Activated CD8-positive, alpha-beta memory T cell treated with anti-CD3 and anti-CD28 coated beads, Interleukin-2, amount 10 ng/mL, durations not matched to agents 7 days and 5 days (primary cell): ENCODE results near the gene MAX. TPM values are rescaled to one million over a fixed set of nuclear protein-coding genes. Genes with fewer than 3 reads are reported as not detected.
A peak's percentile ranks its signal among the peaks of the same experiment; 100 is the strongest.

Experiments
- ATAC-seq: fragments of 150-1000 bp; cut with Tn5 transposase; one replicate; pipeline ENCODE4 v1.10.0; 2021; ENCODE audit warnings: moderate library complexity
- CTCF ChIA-PET: fragments of 350-600 bp; sonication (Branson Sonifier 250); formaldehyde crosslinking; loops from one replicate; lab custom pipeline; 2021; ENCODE audit warnings: antibody characterized with exemption; lab: Charles Lee
- DNase-seq: peaks from one replicate; pipeline ENCODE4 v3.0.0-alpha.2; 2020
- H3K27ac Mint-ChIP-seq: one replicate; pipeline ENCODE4 v1.8.0; 2021; ENCODE audit warnings: mild to moderate bottlenecking, mixed read lengths
- H3K27me3 Mint-ChIP-seq: one replicate; pipeline ENCODE4 v1.8.0; 2021; ENCODE audit warnings: mixed read lengths
- H3K36me3 Mint-ChIP-seq: one replicate; pipeline ENCODE4 v1.8.0; 2021; ENCODE audit warnings: mild to moderate bottlenecking, mixed read lengths
- H3K4me1 Mint-ChIP-seq: one replicate; pipeline ENCODE4 v1.8.0; 2021; ENCODE audit warnings: mixed read lengths
- H3K4me3 Mint-ChIP-seq: one replicate; pipeline ENCODE4 v1.8.0; 2021; ENCODE audit warnings: mild to moderate bottlenecking, moderate library complexity, mixed read lengths
- H3K9me3 Mint-ChIP-seq: one replicate; pipeline ENCODE4 v1.8.0; 2022; ENCODE audit warnings: low read depth, mixed read lengths
- total RNA-seq, 2 experiments: library from RNA; stranded (reverse); gene quantifications; one replicate each; pipeline ENCODE4 v1.2.3, GENCODE V29; 2021

The MAX gene, protein sequence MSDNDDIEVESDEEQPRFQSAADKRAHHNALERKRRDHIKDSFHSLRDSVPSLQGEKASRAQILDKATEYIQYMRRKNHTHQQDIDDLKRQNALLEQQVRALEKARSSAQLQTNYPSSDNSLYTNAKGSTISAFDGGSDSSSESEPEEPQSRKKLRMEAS
- 100 to 1,000 TPM; 130 to 134 TPM for total RNA-seq

DNA sequence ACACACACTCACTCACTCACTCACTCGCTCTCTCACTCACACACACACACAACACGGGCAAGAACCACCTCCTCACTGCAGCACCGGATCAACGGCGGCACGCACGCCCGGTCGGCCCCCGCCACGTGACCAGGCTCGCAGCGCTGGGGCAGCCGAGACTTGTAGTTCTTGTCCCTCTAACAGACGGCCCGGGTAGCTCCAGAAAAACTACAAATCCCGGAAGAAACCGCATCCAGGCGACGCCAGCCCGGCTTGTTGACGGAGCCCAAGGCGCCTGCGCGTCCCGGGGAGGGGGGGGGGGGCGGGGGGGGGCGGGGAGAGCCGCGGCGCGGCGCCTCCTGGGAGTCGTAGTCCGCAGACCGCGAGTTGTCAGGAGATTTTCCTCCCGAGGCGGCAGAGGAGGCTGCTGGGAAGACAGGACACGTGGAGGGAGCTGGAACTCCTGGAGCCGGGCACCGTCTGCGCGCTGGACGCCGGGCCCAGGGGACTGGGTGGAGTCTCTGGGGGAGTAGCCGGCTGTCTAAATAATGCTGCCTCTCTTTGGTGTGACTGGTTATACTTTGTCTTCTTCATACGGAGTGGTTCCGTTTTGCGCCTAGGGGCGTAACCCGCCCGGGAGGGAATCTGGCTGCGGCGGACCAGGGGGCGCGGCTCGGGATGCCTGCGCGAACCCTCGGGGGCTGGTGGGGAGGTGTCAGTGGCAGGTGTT is at the start of gene MAX:
Gene MAX (minus strand): TSS at position 77 of the 709 bp plus-strand sequence. CDS start 178 bp downstream, outside the sequence.
- peak; percentile 91 for ATAC-seq
- Mint-ChIP-seq H3K27me3 (peaks cover 5% of the 10 kb centered on the region), H3K27ac (peak within 1 kb of the TSS; percentile 92), H3K9me3 (no peaks in the 10 kb centered on the region), H3K36me3 (peaks cover 23% of the 10 kb centered on the region), H3K4me1 (peaks cover 47% of the 10 kb centered on the region), H3K4me3 (peak within 1 kb of the TSS; percentile 91)
- CTCF ChIA-PET: interaction anchor here (0.7 to 1.2 kb wide), 3 partner anchors 26 to 108 kb away, joined by 3 read pairs; no protein-coding TSS in a partner anchor
- peak; percentile 99 for DNase-seq

DNA sequence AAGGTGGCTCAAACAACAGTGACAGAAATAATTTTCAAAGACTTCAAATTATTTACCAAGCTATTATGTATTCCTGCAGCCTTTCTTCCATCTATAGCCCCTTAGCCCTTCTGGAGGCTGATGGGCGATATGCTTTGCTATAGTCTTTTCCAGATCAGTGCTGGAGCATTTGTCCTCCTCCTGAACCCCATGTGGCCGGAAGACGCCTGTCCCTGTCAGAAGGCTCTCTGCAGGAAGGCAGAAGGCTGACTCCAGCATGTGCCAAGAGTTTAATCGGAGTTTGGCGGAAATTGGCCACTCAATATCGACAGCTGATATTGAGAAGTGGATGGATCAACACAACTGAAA is 49.3 kb upstream of the MAX start:
- Mint-ChIP-seq H3K36me3 (no peaks in the 10 kb centered on the region), H3K27me3 (peaks cover 3% of the 10 kb centered on the region), H3K9me3 (no peaks in the 10 kb centered on the region), H3K4me1 (peaks cover 2% of the 10 kb centered on the region), H3K27ac (no peak overlapping the region), H3K4me3 (no peak overlapping the region)
- CTCF ChIA-PET: no interaction called here
- DNase-seq (no peak), ATAC-seq (no peak)

DNA sequence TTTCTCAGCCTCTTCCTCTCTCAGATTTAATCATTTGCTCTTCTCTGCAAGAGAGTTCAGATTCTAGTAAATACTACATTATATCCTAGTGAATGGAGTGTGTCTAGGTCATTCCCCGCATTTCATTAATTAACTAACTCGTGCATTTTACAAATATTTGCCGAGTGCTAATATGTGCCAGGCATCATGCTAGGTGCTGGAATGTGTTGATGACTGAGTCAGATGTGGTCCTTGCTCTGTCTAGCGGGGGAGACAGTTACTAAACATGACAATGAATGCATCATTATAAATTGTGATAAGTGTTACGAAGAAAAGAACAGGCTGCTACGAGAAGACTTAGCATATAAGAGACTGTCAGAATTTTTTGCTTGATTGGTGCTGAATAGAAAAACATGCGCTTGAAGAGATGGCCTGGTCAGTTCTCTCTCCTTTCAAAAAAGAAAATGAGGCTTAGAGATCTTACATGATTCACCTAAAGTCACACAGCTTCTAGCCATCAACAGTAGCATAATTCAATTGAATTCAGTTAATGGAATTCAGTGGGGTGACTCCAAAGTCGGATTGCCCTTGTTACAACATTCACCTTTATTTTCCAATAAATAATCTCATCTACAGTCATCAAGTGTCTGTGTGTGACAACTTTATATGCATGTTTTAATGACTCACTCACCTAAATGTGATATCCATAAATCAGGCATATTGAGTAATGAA is 48.7 kb upstream of the MAX start:
- DNase-seq: no peak
- Mint-ChIP-seq H3K4me3 (no peak overlapping the region), H3K27ac (no peak overlapping the region), H3K4me1 (no peaks in the 10 kb centered on the region), H3K36me3 (no peaks in the 10 kb centered on the region), H3K27me3 (peaks cover 9% of the 10 kb centered on the region), H3K9me3 (no peaks in the 10 kb centered on the region)
- no peak for ATAC-seq
- CTCF ChIA-PET: interaction anchor here (0.6 kb wide), 1 partner anchor 184 kb away, joined by 4 read pairs; no protein-coding TSS in a partner anchor

DNA sequence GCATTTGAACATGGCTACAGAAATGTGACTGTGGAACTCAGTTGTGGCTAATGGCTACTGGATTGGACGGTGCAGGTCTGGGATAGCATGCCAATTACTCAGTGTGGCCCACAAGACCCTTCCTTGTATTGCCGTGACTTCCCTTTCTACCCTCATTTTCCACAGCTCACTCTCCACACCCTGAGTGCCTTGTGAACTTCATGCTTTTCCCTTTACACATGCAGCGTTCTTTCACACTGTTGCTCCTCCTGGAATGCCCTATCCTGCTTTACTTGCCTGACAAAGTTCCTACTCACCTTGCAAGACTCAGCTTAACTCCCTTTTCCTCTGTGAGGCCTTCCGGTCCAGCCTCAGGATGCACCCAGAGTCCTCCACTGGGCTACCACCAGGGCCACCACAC is 46.8 kb upstream of the MAX start:
- H3K27ac Mint-ChIP-seq: no peak overlapping the region
- H3K27me3 Mint-ChIP-seq: peaks cover 16% of the 10 kb centered on the region
- H3K9me3 Mint-ChIP-seq: no peaks in the 10 kb centered on the region
- H3K36me3 Mint-ChIP-seq: no peaks in the 10 kb centered on the region
- DNase-seq (no peak), ATAC-seq (no peak)
- CTCF ChIA-PET: interaction anchor here (2.2 kb wide), 1 partner anchor 169 kb away, joined by 5 read pairs; no protein-coding TSS in a partner anchor
- no peak overlapping the region for H3K4me3 Mint-ChIP-seq
- H3K4me1 Mint-ChIP-seq: no peaks in the 10 kb centered on the region

DNA sequence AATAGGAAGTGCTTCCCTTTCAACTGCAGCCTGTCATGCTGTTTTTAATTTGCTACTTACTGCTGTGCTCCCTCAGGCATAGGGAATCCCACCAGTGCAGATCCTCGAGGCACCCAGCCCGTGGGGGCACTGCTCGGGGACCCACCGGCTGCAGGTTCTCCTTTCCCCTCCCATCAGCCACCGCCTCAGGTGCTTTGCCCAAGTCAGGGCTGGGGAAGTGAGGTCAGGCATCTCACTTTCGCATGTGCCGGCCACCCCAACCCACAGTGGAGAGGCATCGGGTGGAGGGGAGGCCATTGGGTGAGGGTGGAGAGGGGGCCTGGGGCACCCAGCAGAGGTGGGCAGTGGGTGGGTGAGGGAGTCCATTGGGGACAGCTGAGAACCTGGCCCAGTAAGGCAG is 41.9 kb upstream of the MAX start:
- Mint-ChIP-seq H3K27ac (no peak overlapping the region), H3K4me3 (no peak overlapping the region), H3K9me3 (no peaks in the 10 kb centered on the region), H3K36me3 (no peaks in the 10 kb centered on the region), H3K4me1 (no peaks in the 10 kb centered on the region), H3K27me3 (peaks cover 27% of the 10 kb centered on the region)
- CTCF ChIA-PET: no interaction called here
- no peak for DNase-seq
- ATAC-seq: no peak

DNA sequence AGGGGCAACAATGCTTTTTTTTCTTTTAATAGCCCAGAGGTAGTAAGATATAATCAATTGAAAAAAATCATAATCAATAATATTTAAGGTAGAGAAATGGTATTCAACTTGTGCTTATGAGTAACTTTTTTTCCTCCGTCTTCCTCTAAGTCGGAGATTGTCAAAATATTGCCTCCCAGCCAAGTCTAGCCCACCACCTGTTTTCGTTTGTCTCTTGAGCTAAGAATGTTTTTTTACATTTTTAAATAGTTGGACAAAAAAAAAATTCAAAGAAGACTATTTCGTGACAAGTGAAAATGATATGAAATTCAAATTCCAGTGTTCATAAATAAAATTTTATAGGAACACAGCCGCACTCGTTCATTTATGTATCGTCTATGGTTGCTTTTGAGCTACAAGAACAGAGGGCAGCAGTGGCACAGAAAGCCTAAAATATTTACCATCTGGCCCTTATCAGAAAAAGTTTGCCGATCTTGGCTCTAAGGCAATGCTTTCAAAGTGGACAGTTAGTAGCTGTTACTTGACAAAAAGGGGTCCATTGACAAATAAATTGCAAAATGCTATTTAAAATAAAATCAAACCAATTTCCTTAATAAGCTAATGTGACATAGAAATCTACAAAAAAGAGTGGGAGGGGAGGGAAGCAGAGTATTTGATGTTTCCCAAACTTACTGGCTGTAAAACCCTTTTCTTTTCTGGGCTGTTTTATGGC is 40.8 kb upstream of the MAX start:
- H3K27ac Mint-ChIP-seq: no peak overlapping the region
- no peaks in the 10 kb centered on the region for H3K9me3 Mint-ChIP-seq
- no peak overlapping the region for H3K4me3 Mint-ChIP-seq
- ATAC-seq (no peak), DNase-seq (no peak)
- CTCF ChIA-PET: interaction anchor here (0.5 kb wide), 1 partner anchor 1748 kb away, joined by 4 read pairs; no protein-coding TSS in a partner anchor
- peaks cover 27% of the 10 kb centered on the region for H3K27me3 Mint-ChIP-seq
- H3K36me3 Mint-ChIP-seq: no peaks in the 10 kb centered on the region
- no peaks in the 10 kb centered on the region for H3K4me1 Mint-ChIP-seq

DNA sequence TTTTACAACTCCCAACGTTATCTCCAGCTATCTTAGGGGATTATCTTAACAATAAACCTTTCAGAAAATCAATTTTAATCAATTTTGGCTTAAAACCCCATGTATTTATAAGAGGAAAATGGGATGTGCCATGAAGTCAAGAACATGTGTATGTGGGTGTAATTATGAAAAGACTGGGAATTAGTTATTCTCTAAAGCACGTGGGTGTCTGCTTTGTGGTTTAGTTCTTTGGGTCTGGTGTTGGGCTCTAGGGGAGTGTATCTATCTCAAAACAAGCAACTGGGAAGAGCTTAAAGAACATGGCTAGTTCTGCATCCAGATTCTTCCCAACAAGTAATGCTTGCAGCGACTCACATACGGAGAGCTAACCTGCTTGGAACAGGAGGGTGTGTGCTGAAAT is 40.1 kb upstream of the MAX start:
- H3K9me3 Mint-ChIP-seq: no peaks in the 10 kb centered on the region

DNA sequence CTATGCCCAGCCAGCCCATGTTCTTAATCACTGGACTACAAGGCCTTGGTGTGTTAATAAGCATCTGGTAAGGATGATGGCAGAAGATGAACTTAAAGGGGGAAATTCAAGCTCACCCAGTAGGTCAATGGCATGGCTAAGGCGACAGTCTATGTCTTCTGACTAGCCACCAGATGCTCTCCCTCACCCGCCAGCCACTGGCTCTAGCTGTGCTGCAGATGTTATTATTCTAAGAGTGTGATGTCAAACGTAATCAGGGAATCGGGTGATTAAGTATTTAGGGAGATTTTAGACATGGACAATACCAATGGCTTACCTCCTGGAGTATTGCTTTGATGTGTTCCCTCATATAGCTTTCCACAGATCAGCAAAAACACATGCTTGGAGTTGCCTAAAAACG is 39.2 kb upstream of the MAX start:
- no peak overlapping the region for H3K27ac Mint-ChIP-seq
- CTCF ChIA-PET: no interaction called here
- H3K4me3 Mint-ChIP-seq: no peak overlapping the region
- H3K9me3 Mint-ChIP-seq: no peaks in the 10 kb centered on the region
- no peaks in the 10 kb centered on the region for H3K36me3 Mint-ChIP-seq
- H3K27me3 Mint-ChIP-seq: peaks cover 23% of the 10 kb centered on the region
- DNase-seq (no peak), ATAC-seq (no peak)
- no peaks in the 10 kb centered on the region for H3K4me1 Mint-ChIP-seq

More for the DNA sequence above, 40.1 kb upstream of the MAX start:
- H3K27me3 Mint-ChIP-seq: peaks cover 27% of the 10 kb centered on the region
- H3K36me3 Mint-ChIP-seq: no peaks in the 10 kb centered on the region
- CTCF ChIA-PET: no interaction called here
- DNase-seq: no peak
- H3K27ac Mint-ChIP-seq: no peak overlapping the region
- no peaks in the 10 kb centered on the region for H3K4me1 Mint-ChIP-seq
- no peak overlapping the region for H3K4me3 Mint-ChIP-seq
- no peak for ATAC-seq

DNA sequence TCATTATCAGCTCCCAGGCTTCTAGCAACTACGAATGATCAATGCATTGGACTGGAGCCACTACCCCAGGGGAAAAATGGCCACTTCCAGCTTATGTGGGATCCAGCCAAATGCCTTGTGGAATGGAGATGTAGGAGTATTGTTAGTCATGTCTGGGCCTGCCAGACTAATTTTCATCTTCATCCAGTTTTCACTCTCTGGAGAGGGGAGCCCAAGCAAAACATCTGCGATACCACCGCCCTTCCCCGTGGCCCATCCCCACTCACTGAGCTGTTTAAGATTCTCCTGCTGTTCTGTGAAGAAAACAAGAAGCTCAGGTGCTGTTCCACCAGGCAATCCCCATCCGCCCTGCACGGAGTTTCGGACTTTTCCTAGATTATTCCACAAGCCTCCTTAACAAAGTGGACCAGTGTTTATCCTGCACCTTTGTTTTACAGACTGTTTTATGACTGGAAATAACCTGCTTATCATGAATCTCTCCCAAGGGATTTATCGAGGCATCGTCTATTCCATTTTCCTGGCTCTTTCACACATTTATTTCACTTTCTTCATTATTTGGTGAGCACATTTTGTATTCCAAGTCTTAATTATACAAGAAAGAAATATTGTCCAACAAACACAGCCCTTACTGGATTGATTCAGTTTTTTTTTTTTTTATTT is 35.5 kb upstream of the MAX start:
- H3K36me3 Mint-ChIP-seq: no peaks in the 10 kb centered on the region
- H3K4me3 Mint-ChIP-seq: no peak overlapping the region
- no peak overlapping the region for H3K27ac Mint-ChIP-seq
- H3K27me3 Mint-ChIP-seq: peaks cover 5% of the 10 kb centered on the region
- ATAC-seq (no peak), DNase-seq (no peak)
- peaks cover 2% of the 10 kb centered on the region for H3K4me1 Mint-ChIP-seq
- H3K9me3 Mint-ChIP-seq: no peaks in the 10 kb centered on the region
- CTCF ChIA-PET: interaction anchor here (0.6 to 0.7 kb wide), 2 partner anchors 77 to 310 kb away, joined by 3 read pairs; no protein-coding TSS in a partner anchor

DNA sequence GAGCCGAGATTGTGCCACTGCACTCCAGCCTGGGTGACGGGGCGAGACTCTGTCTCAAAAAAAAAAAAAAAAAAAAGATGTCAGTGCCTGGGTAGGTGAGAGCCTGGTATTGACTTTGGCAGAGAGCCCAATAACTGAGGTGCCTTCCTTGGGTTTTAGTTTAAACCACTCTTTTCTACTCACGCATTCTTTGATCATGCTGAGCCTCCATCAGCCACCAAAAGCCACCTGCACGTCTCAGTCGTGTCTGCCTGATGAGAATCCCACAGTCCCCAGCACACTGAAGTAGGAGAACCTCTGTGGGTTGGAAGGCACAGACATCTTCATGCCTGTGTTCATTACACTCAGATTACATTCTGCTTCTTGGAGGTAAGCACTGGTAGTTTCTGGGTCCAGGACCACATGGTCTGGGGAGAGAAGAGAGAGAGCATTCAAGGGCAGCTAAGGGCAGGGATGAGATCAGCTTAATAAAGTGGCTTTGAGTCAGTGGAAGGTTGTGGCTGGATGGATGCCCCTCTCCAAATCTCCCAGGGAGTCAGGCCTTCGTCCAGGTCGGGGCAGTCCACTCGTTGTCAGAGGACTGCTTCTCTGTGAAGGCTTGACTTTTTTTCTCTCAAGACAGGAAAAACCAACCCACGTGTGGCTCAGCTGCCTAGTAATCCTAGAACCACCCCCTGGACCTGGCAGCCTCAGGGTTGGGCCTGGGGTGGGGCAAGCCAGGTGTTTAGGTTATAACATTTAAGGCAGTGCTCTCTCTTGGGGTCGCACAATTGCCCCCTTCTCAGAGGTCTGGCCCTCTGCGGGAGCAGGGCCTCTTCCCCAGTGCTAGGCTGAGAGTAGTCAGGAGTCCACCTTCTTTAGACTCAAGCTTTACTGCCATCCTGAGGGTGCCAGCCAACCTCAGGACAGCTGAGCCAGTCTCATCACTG is 32.6 kb upstream of the MAX start:
- H3K27ac Mint-ChIP-seq: no peak overlapping the region
- CTCF ChIA-PET: interaction anchor here (0.8 kb wide), 1 partner anchor 21 kb away, joined by 3 read pairs; no protein-coding TSS in a partner anchor
- ATAC-seq: no peak

DNA sequence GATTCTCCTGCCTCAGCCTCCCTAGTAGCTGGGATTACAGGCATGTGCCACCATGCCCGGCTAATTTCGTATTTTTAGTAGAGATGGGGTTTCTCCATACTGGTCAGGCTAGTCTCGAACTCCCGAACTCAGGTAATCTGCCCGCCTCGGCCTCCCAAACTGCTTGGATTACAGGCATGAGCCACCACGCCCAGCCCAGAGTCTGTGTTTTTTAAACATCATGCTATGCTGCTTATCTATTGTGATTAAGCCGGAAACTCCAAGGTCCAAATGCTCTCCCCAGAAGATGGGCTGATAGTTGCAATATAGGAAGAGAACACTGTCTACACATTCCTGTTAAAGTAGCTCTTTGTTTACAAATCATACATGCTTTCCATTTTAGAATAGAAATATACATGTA is 30.5 kb upstream of the MAX start:
- no peak for DNase-seq
- CTCF ChIA-PET: interaction anchor here (0.5 kb wide), 1 partner anchor 1088 kb away, joined by 3 read pairs; no protein-coding TSS in a partner anchor
- Mint-ChIP-seq H3K27me3 (no peaks in the 10 kb centered on the region), H3K9me3 (no peaks in the 10 kb centered on the region), H3K4me1 (peaks cover 2% of the 10 kb centered on the region), H3K36me3 (no peaks in the 10 kb centered on the region), H3K4me3 (no peak overlapping the region), H3K27ac (no peak overlapping the region)
- ATAC-seq: no peak

More for the DNA sequence above, 32.6 kb upstream of the MAX start:
- H3K9me3 Mint-ChIP-seq: no peaks in the 10 kb centered on the region
- no peaks in the 10 kb centered on the region for H3K27me3 Mint-ChIP-seq
- no peak for DNase-seq
- H3K4me3 Mint-ChIP-seq: no peak overlapping the region
- H3K36me3 Mint-ChIP-seq: no peaks in the 10 kb centered on the region
- H3K4me1 Mint-ChIP-seq: peaks cover 2% of the 10 kb centered on the region

DNA sequence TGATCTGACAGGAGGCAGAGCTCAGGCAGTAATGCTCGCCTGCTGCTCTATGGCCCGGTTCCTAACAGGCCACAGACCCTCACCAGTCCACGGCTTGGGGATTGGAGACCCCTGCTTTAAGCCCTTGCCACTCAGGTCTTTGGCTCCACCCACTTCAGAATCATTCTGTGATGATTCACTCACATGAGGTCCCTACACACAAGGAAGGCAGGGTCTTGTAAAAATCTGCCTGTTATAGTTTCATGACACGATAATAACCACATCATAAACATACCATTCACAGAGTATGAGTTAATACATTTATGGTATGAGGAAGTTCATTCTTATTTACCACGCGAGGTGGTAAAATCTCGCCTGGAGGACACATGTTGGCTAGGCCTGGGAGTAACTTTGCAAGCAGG is 29.0 kb upstream of the MAX start:
- DNase-seq (no peak), ATAC-seq (no peak)
- Mint-ChIP-seq H3K36me3 (no peaks in the 10 kb centered on the region), H3K27ac (no peak overlapping the region), H3K9me3 (no peaks in the 10 kb centered on the region), H3K4me3 (no peak overlapping the region), H3K4me1 (peaks cover 2% of the 10 kb centered on the region), H3K27me3 (peaks cover 9% of the 10 kb centered on the region)
- CTCF ChIA-PET: no interaction called here
